GM19467 (cell line): ENCODE data around the gene BIRC3.
"Not testable (repeated sequence)": the region's sequence is repeated elsewhere in the genome, so short reads cannot be mapped to it uniquely, and the experiment has no call there.

Experiments
- ATAC-seq: cut with Tn5 transposase; IDR thresholded peaks from one replicate; pipeline ENCODE4 v1.9.1; 2021; ENCODE audit warnings: mild to moderate bottlenecking, moderate library complexity; ENCODE audit not compliant: unreplicated experiment

BIRC3 gene

DNA sequence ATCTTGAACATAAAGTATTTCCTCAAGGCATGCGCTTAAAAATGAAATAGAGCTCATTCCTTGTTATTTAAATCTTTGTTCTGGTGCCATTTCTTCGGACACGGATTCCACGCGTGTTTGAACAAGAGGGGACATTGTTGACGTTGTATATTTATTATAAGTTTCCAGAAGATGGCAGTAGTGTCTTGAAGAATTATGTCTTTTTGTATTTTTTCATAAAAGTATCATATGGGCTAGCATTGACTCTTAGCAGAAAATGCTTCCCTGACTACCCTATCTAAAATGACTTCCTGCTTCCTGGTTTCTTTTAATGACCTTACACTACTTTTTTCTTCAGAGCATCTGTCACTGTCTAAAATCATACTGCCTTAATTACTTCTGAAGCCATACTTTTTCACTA lies 50.1 kb downstream of the BIRC3 start:
- ATAC-seq = no peak

DNA sequence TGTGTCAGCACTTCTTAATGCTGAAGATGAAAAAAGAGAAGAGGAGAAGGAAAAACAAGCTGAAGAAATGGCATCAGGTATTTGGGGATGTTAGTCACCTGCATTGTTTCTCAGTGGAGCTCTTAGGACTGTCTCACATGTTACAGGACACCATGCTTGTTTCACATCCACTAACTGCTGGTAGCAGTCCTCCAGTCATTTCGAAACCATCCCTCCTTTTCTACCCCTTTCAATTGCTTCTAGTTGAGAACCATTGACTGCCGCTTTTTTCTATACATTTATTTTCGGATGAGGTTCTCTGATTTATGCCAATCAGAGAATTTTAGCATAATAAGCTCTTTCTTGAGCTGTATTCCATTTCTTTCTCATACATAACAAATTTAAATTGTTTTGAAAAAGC lies 51.2 kb downstream of the BIRC3 start:
- ATAC-seq = peak; percentile 100

DNA sequence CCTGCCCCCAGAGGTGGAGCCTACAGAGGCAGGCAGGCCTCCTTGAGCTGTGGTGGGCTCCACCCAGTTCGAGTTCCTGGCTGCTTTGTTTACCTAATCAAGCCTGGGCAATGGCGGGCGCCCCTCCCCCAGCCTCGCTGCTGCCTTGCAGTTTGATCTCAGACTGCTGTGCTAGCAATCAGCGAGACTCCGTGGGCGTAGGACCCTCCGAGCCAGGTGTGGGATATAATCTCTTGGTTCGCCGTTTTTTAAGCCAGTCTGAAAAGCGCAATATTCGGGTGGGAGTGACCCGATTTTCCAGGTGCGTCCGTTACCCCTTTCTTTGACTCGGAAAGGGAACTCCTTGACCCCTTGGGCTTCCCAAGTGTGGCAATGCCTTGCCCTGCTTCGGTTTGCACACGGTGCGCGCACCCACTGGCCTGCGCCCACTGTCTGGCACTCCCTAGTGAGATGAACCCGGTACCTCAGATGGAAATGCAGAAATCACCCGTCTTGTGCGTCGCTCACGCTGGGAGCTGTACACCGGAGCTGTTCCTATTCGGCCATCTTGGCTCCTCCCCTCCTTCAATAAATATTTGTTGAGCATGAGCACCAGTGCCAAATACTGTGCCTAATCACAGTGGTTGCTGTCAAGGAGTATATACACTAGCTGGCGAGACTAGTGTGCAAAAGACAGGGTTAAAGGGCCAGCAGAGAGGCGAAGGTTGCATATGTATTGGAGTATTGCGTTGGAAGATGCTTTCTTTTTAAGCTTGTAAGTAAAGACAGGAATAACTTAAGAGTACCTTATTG lies 57.5 kb downstream of the BIRC3 start:
- ATAC-seq = not testable (repeated sequence)

DNA sequence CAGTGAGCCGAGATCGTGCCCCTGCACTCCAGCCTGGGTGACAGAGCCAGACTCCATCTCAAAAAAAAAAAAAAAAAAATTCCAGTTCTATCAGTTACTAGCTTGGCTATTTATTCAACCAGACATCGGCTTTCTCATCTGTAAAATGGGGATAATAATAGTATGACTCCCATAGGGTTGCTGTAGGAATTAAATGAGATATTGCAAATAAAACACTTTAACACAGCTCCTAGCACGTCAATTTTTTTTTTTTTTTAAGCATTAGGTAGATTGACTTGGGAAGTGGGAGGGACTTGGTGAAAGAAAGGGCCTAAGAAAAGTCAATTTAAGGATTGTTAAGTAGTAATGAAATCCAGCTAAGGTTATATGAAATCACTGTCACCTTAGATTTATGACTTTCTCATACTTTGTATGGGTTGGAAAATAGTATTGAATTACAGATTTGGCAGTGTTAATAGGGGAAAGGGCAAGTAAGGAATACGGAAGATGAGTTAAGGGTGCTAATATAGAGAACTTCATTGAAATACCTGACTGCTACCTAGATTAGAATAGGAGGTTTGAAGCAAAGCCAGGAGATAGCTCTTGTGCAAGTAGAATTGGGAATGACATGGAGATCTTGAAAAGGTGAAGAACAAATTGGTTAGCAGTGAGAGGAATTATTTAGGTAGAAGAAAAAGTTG lies 58.6 kb downstream of the BIRC3 start:
- ATAC-seq = no peak

DNA sequence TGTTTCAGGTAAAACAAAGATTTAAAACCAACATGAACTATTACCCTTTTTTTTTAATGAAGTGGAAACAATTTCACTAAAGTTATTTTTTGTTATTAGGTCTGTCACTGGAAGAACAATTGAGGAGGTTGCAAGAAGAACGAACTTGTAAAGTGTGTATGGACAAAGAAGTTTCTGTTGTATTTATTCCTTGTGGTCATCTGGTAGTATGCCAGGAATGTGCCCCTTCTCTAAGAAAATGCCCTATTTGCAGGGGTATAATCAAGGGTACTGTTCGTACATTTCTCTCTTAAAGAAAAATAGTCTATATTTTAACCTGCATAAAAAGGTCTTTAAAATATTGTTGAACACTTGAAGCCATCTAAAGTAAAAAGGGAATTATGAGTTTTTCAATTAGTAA lies 60.6 kb downstream of the BIRC3 start:
- ATAC-seq = no peak

DNA sequence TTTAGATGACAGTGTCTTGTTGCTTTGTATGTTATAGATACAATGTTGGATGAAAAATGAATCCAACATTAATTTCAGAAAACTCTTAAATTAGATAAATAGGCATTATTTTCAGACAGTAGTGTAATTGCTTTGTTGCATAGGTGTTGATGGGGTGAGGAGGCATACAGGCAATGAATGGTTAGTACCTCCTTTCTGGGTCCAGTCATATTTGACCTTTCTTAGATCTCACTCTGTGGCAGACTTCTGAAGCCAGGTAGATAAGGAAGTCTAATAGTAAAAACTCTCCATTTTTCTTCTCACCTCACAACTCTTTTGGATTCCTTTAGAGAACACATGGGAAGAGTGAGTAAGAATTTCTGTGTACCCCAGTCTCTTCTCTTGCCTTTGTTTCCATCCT lies 61.5 kb downstream of the BIRC3 start:
- ATAC-seq = no peak

DNA sequence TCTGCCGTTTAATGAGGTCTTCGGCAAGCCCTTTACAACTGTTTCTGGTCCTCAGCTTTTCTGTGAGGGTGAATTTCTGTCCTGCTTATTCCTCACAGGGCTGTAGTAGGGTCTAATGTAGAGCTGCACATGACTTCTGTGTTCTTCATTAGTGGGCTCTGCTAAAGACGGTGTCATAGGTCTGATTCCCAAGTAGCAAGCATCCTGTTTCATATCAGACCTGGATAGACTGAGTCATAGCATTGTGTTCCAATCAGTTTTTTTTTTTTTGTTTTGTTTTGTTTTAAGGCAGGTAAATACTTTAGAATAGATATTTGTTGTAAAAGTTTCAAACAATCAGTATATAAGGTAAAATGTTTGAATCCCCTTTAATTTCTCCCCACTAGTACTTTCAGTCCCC lies 65.1 kb downstream of the BIRC3 start:
- ATAC-seq = no peak

DNA sequence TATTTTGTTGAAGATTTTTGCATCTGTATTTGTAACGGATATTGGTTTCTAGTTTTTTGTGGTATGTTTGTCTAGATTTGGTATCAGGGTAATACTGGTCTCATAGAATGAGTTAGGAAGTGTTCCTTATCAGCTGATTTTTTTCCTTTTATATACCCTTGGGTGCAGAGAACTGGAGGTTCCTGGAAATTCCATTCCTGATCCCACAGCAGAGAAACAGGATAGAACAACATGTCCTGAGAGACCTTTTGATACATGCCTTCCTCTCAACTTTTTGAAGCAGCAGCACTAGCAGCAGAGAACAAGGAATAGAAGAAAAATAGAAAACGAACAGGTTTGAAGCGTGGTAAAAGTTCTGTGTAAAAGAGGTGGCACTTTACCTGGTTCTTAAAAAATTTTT lies 66.6 kb downstream of the BIRC3 start:
- ATAC-seq = no peak

DNA sequence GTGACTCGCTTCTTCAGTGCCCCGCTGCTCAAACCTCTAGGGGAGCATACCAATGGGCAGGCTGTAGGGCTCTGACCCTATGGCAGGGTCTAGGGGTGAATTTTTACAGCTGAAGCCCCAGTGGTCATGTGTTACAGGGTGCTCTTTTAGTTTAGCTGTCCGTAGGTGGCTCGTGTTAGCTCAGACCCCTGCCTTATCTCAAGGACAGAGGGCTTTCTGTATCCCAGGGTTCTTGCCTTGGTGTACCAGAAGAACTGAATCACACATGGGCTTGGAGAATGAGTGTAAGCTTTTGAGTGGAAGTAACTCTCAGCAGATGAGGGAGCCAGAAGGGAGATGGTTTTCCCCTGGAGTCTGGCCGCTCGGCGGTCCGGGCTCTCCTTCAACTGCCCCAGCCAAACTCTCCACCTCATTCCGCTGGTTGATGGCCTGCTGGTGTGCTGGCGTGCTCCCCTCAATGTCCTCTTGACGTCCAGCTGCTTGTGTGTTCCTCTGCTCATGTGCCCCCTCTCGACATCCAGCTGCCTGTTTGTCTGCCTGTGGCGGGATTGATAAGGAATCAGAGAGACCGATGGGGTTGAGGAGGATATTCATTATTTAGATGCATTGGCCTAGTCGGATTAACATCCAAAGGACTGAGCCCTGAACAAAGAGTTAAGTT lies 67.3 kb downstream of the BIRC3 start:
- no peak for ATAC-seq

DNA sequence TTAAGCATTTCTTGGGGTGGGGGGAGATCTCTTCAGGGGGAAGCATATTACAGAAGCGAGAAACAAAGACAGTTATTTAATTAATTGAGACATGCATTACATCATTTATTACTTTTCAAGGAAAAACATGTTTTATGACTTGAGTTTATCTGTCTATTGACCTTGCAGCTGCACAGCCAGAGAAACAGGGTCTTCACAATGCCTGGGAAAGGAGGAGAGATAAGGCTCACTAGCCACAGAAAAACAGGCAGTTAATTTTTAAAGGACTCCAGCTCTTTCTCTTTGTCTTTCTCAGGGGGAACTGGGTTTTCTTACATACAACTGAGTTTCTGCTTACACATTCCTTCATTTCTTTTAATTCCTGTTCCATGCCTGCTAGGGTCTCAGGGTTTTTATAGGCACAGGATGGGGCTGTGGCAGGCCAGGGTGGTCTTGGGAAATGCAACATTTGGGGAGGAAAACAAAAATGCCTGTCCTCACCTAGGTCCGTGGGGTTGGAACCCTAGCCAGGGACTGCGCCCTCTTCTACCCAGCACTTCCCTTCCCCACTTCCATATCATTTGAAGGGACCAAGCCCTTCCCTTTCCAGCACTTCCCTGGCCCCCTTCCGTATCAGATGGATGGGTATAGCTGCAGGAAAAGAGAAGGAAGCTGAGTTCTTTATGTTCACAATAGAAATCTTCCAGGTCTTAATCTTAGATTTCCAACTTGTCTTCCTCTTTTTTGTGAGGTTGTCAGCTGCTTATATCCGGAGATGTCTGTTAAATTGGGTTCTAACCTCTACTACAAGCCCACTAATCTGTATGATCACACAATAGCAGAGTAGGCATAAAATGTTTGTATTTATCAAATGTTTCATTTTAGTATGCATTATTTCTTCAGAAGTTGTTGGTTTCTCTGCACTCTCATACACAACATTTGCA lies 68.1 kb downstream of the BIRC3 start:
- ATAC-seq = no peak

DNA sequence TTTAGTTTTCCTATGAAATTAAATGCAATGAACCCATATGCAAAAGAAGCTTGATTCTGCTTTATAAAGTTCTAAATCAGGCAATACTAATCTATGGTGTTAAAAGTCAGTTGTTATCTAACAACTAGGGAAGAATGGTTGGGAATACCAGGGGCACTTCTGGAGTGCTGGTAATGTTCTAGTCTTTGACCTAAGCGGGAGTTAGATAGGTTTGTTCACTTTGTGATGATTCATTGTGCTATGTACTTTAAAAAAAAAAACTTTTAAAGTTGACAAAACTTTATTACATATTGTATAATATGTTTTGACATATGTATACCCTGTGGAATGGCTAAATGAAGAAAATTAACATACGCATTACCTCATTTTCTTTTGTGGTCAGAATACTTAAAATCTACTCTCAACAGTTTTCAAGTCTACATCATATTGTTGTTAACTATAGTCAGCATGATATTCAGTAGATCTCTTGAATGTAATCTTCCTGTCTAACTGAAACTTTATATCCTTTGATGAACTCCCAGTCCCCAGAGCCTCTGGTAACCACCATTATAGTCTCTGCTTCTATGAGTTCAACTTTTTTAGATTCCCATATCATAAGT lies 69.0 kb downstream of the BIRC3 start:
- ATAC-seq = no peak

DNA sequence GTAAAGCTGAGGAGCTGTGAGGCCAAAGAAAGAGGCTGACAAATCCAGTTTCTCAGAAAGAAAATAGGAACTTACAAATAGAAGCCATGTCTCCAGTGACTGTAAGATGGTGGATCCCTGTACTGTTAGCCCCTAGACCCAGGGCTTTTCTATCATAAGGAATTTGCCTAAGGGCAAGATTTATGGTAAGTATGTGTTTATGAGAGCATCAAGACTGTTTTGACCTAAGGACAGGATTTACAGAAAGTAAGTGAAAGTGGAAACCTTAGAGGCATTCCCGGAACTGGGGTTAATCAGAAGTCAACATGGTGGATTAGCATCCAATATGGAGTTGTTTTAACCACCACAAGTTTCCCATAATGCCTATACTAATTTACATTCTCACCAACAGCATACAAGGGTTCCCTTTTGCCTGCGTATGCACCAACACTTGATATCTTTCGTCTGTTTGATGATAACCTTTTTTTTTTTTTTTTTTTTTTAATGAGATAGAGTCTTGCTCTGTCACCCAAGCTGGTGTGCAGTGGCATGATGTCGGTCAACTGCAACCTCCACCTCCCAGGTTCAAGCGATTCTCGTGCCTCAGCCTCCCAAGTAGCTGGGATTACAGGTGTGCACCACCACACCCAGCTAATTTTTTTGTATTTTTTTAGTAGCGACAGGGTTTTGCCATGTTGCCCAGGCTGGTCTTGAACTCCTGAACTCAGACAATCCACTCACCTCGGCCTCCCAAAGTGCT lies 69.9 kb downstream of the BIRC3 start:
- no peak for ATAC-seq
